ENCODE results near the gene CRIP1.

CRIP1 gene

GRCh38 chr14:105460616-105461015, 26.1 kb upstream of the CRIP1 start:
- H3K36me3 Mint-ChIP-seq, result peaks cover 31% of the 10 kb centered on the region
- H3K9me3 Mint-ChIP-seq, result no peaks in the 10 kb centered on the region
- H3K4me3 Mint-ChIP-seq, result no peak overlapping the region
- ATAC-seq (no peak), DNase-seq (ENCODE audit: low spot score in 2 of 2) (no peak)
- no peak overlapping the region for H3K27ac Mint-ChIP-seq
- H3K4me1 Mint-ChIP-seq, result peaks cover 1% of the 10 kb centered on the region

GRCh38 chr14:105461903-105462302, 24.8 kb upstream of the CRIP1 start:
- H3K4me3 Mint-ChIP-seq, result no peak overlapping the region
- no peaks in the 10 kb centered on the region for H3K9me3 Mint-ChIP-seq
- H3K36me3 Mint-ChIP-seq, result peaks cover 28% of the 10 kb centered on the region
- DNase-seq (ENCODE audit: low spot score in 2 of 2) (no peak), ATAC-seq (no peak)
- H3K27ac Mint-ChIP-seq, result no peak overlapping the region
- no peaks in the 10 kb centered on the region for H3K4me1 Mint-ChIP-seq

- Mint-ChIP-seq H3K9me3 (no peaks in the 10 kb centered on the region), H3K27ac (no peak overlapping the region), H3K4me1 (no peaks in the 10 kb centered on the region), H3K4me3 (no peak overlapping the region), H3K36me3 (peaks cover 26% of the 10 kb centered on the region)
- DNase-seq (ENCODE audit: low spot score in 2 of 2) (no peak), ATAC-seq (no peak)
Measured at GRCh38 chr14:105464501-105464900, 22.2 kb upstream of the CRIP1 start.

GRCh38 chr14:105465209-105466031, 21.3 kb upstream of the CRIP1 start:
- no peaks in the 10 kb centered on the region for H3K4me1 Mint-ChIP-seq
- no peaks in the 10 kb centered on the region for H3K9me3 Mint-ChIP-seq
- H3K27ac Mint-ChIP-seq, result no peak overlapping the region
- peaks cover 25% of the 10 kb centered on the region for H3K36me3 Mint-ChIP-seq
- ATAC-seq (no peak), DNase-seq (ENCODE audit: low spot score in 2 of 2) (no peak)
- H3K4me3 Mint-ChIP-seq, result no peak overlapping the region

- Mint-ChIP-seq H3K27ac (no peak overlapping the region), H3K4me1 (no peaks in the 10 kb centered on the region), H3K36me3 (peaks cover 13% of the 10 kb centered on the region), H3K9me3 (no peaks in the 10 kb centered on the region), H3K4me3 (no peak overlapping the region)
- ATAC-seq (no peak), DNase-seq (ENCODE audit: low spot score in 2 of 2) (no peak)
Measured at GRCh38 chr14:105466531-105467248, 20.0 kb upstream of the CRIP1 start.

- Mint-ChIP-seq H3K36me3 (peaks cover 11% of the 10 kb centered on the region), H3K9me3 (no peaks in the 10 kb centered on the region), H3K4me3 (no peak overlapping the region), H3K27ac (no peak overlapping the region), H3K4me1 (no peaks in the 10 kb centered on the region)
- ATAC-seq (no peak), DNase-seq (ENCODE audit: low spot score in 2 of 2) (no peak)
Measured at GRCh38 chr14:105467249-105467941, 19.3 kb upstream of the CRIP1 start.

- H3K27ac Mint-ChIP-seq, result no peak overlapping the region
- H3K36me3 Mint-ChIP-seq, result peaks cover 8% of the 10 kb centered on the region
- no peak overlapping the region for H3K4me3 Mint-ChIP-seq
- no peaks in the 10 kb centered on the region for H3K9me3 Mint-ChIP-seq
- DNase-seq (ENCODE audit: low spot score in 2 of 2), result no peak
- ATAC-seq, result no peak
- H3K4me1 Mint-ChIP-seq, result no peaks in the 10 kb centered on the region
Measured at GRCh38 chr14:105467942-105468471, 18.7 kb upstream of the CRIP1 start.

- no peak overlapping the region for H3K4me3 Mint-ChIP-seq
- H3K27ac Mint-ChIP-seq, result no peak overlapping the region
- H3K9me3 Mint-ChIP-seq, result no peaks in the 10 kb centered on the region
- ATAC-seq (peak; percentile 2), DNase-seq (ENCODE audit: low spot score in 2 of 2) (no peak)
- H3K4me1 Mint-ChIP-seq, result no peaks in the 10 kb centered on the region
- peaks cover under 1% of the 10 kb centered on the region for H3K36me3 Mint-ChIP-seq
Measured at GRCh38 chr14:105468621-105469241, 18.0 kb upstream of the CRIP1 start.

- no peaks in the 10 kb centered on the region for H3K4me1 Mint-ChIP-seq
- H3K9me3 Mint-ChIP-seq, result no peaks in the 10 kb centered on the region
- H3K27ac Mint-ChIP-seq, result no peak overlapping the region
- DNase-seq (ENCODE audit: low spot score in 2 of 2) (no peak), ATAC-seq (no peak)
- H3K36me3 Mint-ChIP-seq, result no peaks in the 10 kb centered on the region
- H3K4me3 Mint-ChIP-seq, result no peak overlapping the region
Measured at GRCh38 chr14:105469456-105470349, 17.0 kb upstream of the CRIP1 start.

- DNase-seq (ENCODE audit: low spot score in 2 of 2) (no peak), ATAC-seq (no peak)
- Mint-ChIP-seq H3K4me3 (no peak overlapping the region), H3K36me3 (no peaks in the 10 kb centered on the region), H3K4me1 (no peaks in the 10 kb centered on the region), H3K9me3 (no peaks in the 10 kb centered on the region), H3K27ac (no peak overlapping the region)
Measured at GRCh38 chr14:105470350-105471296, 16.1 kb upstream of the CRIP1 start.

GRCh38 chr14:105471297-105471821, 15.3 kb upstream of the CRIP1 start:
- Mint-ChIP-seq H3K27ac (no peak overlapping the region), H3K9me3 (no peaks in the 10 kb centered on the region)

GRCh38 chr14:105471823-105472485, 14.7 kb upstream of the CRIP1 start:
- Mint-ChIP-seq H3K4me1 (no peaks in the 10 kb centered on the region), H3K4me3 (no peak overlapping the region), H3K27ac (no peak overlapping the region), H3K36me3 (no peaks in the 10 kb centered on the region), H3K9me3 (no peaks in the 10 kb centered on the region)
- DNase-seq (ENCODE audit: low spot score in 2 of 2) (no peak), ATAC-seq (no peak)

More at GRCh38 chr14:105471297-105471821, 15.3 kb upstream of the CRIP1 start:
- ATAC-seq, result no peak
- Mint-ChIP-seq H3K4me1 (no peaks in the 10 kb centered on the region), H3K36me3 (no peaks in the 10 kb centered on the region), H3K4me3 (no peak overlapping the region)
- DNase-seq (ENCODE audit: low spot score in 2 of 2), result no peak

GRCh38 chr14:105472486-105472991, 14.1 kb upstream of the CRIP1 start:
- no peak overlapping the region for H3K27ac Mint-ChIP-seq
- DNase-seq (ENCODE audit: low spot score in 2 of 2), result no peak
- no peaks in the 10 kb centered on the region for H3K36me3 Mint-ChIP-seq
- peaks cover 5% of the 10 kb centered on the region for H3K4me1 Mint-ChIP-seq
- no peaks in the 10 kb centered on the region for H3K9me3 Mint-ChIP-seq
- no peak for ATAC-seq
- H3K4me3 Mint-ChIP-seq, result no peak overlapping the region
